ENCODE measurements around the gene PRR36.

PRR36 gene

GRCh38 chr19:7820588-7820987 lies 53.6 kb downstream of the PRR36 start:
- FAIRE-seq (no peak), DNase-seq (ENCODE audit: low spot score) (no peak)

- FAIRE-seq, result no peak
These were observed 54.9 kb downstream of the PRR36 start for GRCh38 chr19:7819337-7819736.

GRCh38 chr19:7818806-7819205 lies 55.4 kb downstream of the PRR36 start:
- DNase-seq (ENCODE audit: low spot score) (no peak), FAIRE-seq (no peak)

More at GRCh38 chr19:7819337-7819736, 54.9 kb downstream of the PRR36 start:
- DNase-seq (ENCODE audit: low spot score), result no peak
